Calu3 (cell line): ENCODE results near the gene SLC35A5. TPM values are rescaled to one million over a fixed set of nuclear protein-coding genes. Genes with fewer than 3 reads are reported as not detected.
A peak's percentile ranks its signal among the peaks of the same experiment; 100 is the strongest.
"Not testable (repeated sequence)": the region's sequence is repeated elsewhere in the genome, so short reads cannot be mapped to it uniquely, and the experiment has no call there.

Experiments used
- BruUV-seq: library from RNA; stranded (reverse); fragments of 400-500 nt; replicated peaks from 2 replicates; lab custom pipeline; 2021; lab: Mats Ljungman, UMichigan
- CTCF ChIA-PET: fragments of 300-600 bp; sonication (Branson Sonifier 250); formaldehyde crosslinking; loops from one replicate; lab custom pipeline; 2022; ENCODE audit warnings: antibody characterized with exemption; lab: Charles Lee
- DNase-seq: peaks from one replicate; pipeline ENCODE4 v3.0.0; 2022
- H3K27ac Mint-ChIP-seq: one replicate; pipeline ENCODE4 v1.8.0; 2022; ENCODE audit warnings: mixed read lengths; ENCODE audit not compliant: unreplicated experiment
- H3K27me3 Mint-ChIP-seq: one replicate; pipeline ENCODE4 v1.8.0; 2022; ENCODE audit warnings: mixed read lengths; ENCODE audit not compliant: unreplicated experiment
- H3K36me3 Mint-ChIP-seq: one replicate; pipeline ENCODE4 v1.8.0; 2022; ENCODE audit warnings: mild to moderate bottlenecking, moderate library complexity, mixed read lengths; ENCODE audit not compliant: insufficient read depth, unreplicated experiment
- H3K4me1 Mint-ChIP-seq: one replicate; pipeline ENCODE4 v1.8.0; 2022; ENCODE audit warnings: mild to moderate bottlenecking, low read depth, mixed read lengths; ENCODE audit not compliant: unreplicated experiment
- H3K4me3 Mint-ChIP-seq: one replicate; pipeline ENCODE4 v1.8.0; 2022; ENCODE audit warnings: mild to moderate bottlenecking, low read depth, moderate library complexity, mixed read lengths; ENCODE audit not compliant: unreplicated experiment
- H3K9me3 Mint-ChIP-seq: one replicate; pipeline ENCODE4 v1.8.0; 2022; ENCODE audit warnings: low read depth, mixed read lengths; ENCODE audit not compliant: unreplicated experiment
- CTCF ChIP-seq: fragments of 200-600 bp; IDR thresholded peaks from one replicate; pipeline ENCODE4 v1.8.0; 2022; ENCODE audit warnings: antibody characterized with exemption; ENCODE audit not compliant: unreplicated experiment
- intact Hi-C: fragments of 100-400 bp; cut with micrococcal nuclease; formaldehyde crosslinking; loops from one replicate; pipeline ENCODE4 v1.10.0; 2022; ENCODE audit not compliant: unreplicated experiment
- total RNA-seq: library from RNA; stranded (reverse); gene quantifications from 2 replicates; pipeline ENCODE4 v1.2.3, GENCODE V29; 2022

The SLC35A5 gene
- total RNA-seq, 1 experiment from 2014 or later, result 21.7 TPM

GRCh38 chr3:112519424-112520001 lies 42.3 kb upstream of the SLC35A5 start:
- H3K4me1 Mint-ChIP-seq, result no peaks in the 10 kb centered on the region
- TF ChIP-seq CTCF, result peak; percentile 55
- DNase-seq, result peak; percentile 31
- H3K27ac Mint-ChIP-seq, result no peak overlapping the region
- no peaks in the 10 kb centered on the region for H3K36me3 Mint-ChIP-seq
- no TSS peak for BruUV-seq
- CTCF ChIA-PET, result interaction anchor here (1.7 kb wide), 1 partner anchor 226 kb away, joined by 8 read pairs; the partner anchor contains the start of gene SLC9C1
- intact Hi-C loops, result loop anchor here (1.0 to 5.0 kb wide), 4 partner anchors 192 to 407 kb away; no protein-coding TSS in a partner anchor
- no peaks in the 10 kb centered on the region for H3K27me3 Mint-ChIP-seq
- no peak overlapping the region for H3K4me3 Mint-ChIP-seq
- no peaks in the 10 kb centered on the region for H3K9me3 Mint-ChIP-seq

GRCh38 chr3:112524127-112524526 lies 37.7 kb upstream of the SLC35A5 start:
- H3K9me3 Mint-ChIP-seq, intact Hi-C loops, H3K36me3 Mint-ChIP-seq: not testable (repeated sequence)

GRCh38 chr3:112530573-112530972 lies 31.3 kb upstream of the SLC35A5 start:
- peaks cover 8% of the 10 kb centered on the region for H3K4me1 Mint-ChIP-seq
- no peak overlapping the region for H3K27ac Mint-ChIP-seq
- H3K9me3 Mint-ChIP-seq, result no peaks in the 10 kb centered on the region
- no peak for TF ChIP-seq CTCF
- H3K36me3 Mint-ChIP-seq, result no peaks in the 10 kb centered on the region
- H3K4me3 Mint-ChIP-seq, result no peak overlapping the region
- intact Hi-C loops, result loop anchor here (5.0 kb wide), 1 partner anchor 203 kb away; no protein-coding TSS in a partner anchor
- no peaks in the 10 kb centered on the region for H3K27me3 Mint-ChIP-seq
- CTCF ChIA-PET, result interaction anchor here (1.0 kb wide), 1 partner anchor 237 kb away, joined by 4 read pairs; the partner anchor contains the start of gene SLC9C1
- no TSS peak for BruUV-seq
- DNase-seq, result no peak

More at GRCh38 chr3:112524127-112524526, 37.7 kb upstream of the SLC35A5 start:
- BruUV-seq, H3K4me1 Mint-ChIP-seq, H3K27me3 Mint-ChIP-seq, DNase-seq, H3K27ac Mint-ChIP-seq, CTCF ChIA-PET, H3K4me3 Mint-ChIP-seq: not testable (repeated sequence)

GRCh38 chr3:112531358-112531781 lies 30.5 kb upstream of the SLC35A5 start:
- H3K36me3 Mint-ChIP-seq, result no peaks in the 10 kb centered on the region
- DNase-seq, result no peak
- CTCF ChIA-PET, result interaction anchor here (1.0 kb wide), 1 partner anchor 238 kb away, joined by 4 read pairs; the partner anchor contains the start of gene SLC9C1
- H3K4me1 Mint-ChIP-seq, result peaks cover 8% of the 10 kb centered on the region
- no peaks in the 10 kb centered on the region for H3K9me3 Mint-ChIP-seq
- no peak overlapping the region for H3K27ac Mint-ChIP-seq
- BruUV-seq, result no TSS peak
- no peak overlapping the region for H3K4me3 Mint-ChIP-seq
- TF ChIP-seq CTCF, result peak; percentile 11
- intact Hi-C loops, result loop anchor here (1.0 to 5.0 kb wide), 2 partner anchors 204 to 394 kb away; no protein-coding TSS in a partner anchor
- H3K27me3 Mint-ChIP-seq, result no peaks in the 10 kb centered on the region
